A549 (cell line): Measurements from ENCODE around the gene PTPRN2.

Source experiments
- BHLHE40 ChIP-seq: IDR thresholded peaks from 2 replicates; pipeline ENCODE4 v1.6.1; 2012; ENCODE audit warnings: low read depth, low read length, inconsistent platforms
- CBX8 ChIP-seq: fragments of 200-600 bp; sonication (generic); IDR thresholded peaks from 2 replicates; pipeline ENCODE4 v1.6.1; 2016
- CHD4 ChIP-seq: fragments of 200-600 bp; sonication (generic); IDR thresholded peaks from 2 replicates; pipeline ENCODE4 v1.6.1; 2016; ENCODE audit warnings: antibody characterized with exemption, mild to moderate bottlenecking, borderline replicate concordance
- JUN ChIP-seq, 2 experiments: fragments of >200 bp; sonication (Bioruptor Twin); formaldehyde crosslinking; IDR thresholded peaks; 2 replicates in 1 of 2; 3 replicates in 1 of 2; pipeline ENCODE4 v1.6.1; 2016 to 2017
- KDM5A ChIP-seq: fragments of 200-600 bp; sonication (generic); IDR thresholded peaks from 2 replicates; pipeline ENCODE4 v1.6.1; 2016; ENCODE audit warnings: antibody characterized with exemption, mild to moderate bottlenecking
- SREBF2 ChIP-seq: fragments of 450-650 bp; IDR thresholded peaks from 2 replicates; pipeline ENCODE4 v1.6.1; 2014; ENCODE audit warnings: mild to moderate bottlenecking, moderate library complexity
- TF ChIP-seq, protein P1 (sequence below): fragments of >200 bp; sonication (Bioruptor Twin); formaldehyde crosslinking; IDR thresholded peaks from 3 replicates; pipeline ENCODE4 v1.5.1; 2016
- TF ChIP-seq, protein P2 (sequence below): IDR thresholded peaks from 2 replicates; pipeline ENCODE4 v1.6.1; 2012

DNA sequence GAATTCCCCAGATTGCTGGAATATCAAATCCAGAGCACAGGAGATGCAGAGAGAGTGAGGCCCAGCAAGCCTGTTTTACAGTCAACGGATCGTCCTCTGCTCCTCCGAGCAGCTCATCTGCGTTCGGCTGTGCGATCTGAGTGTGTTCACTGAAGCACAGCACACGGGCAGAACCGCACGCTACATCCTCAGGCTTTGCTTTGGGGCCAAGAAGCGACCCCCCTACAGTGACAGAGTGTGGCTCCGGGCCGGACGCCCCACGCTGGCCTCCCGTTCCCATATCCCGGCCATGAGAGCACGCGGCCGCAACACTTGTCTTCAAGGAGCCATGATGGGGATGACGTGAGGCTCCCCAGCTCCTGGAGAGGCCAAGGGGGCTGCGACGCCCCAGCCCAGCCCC is 819.4 kb downstream of the PTPRN2 start:
- TF ChIP-seq, protein P1, sequence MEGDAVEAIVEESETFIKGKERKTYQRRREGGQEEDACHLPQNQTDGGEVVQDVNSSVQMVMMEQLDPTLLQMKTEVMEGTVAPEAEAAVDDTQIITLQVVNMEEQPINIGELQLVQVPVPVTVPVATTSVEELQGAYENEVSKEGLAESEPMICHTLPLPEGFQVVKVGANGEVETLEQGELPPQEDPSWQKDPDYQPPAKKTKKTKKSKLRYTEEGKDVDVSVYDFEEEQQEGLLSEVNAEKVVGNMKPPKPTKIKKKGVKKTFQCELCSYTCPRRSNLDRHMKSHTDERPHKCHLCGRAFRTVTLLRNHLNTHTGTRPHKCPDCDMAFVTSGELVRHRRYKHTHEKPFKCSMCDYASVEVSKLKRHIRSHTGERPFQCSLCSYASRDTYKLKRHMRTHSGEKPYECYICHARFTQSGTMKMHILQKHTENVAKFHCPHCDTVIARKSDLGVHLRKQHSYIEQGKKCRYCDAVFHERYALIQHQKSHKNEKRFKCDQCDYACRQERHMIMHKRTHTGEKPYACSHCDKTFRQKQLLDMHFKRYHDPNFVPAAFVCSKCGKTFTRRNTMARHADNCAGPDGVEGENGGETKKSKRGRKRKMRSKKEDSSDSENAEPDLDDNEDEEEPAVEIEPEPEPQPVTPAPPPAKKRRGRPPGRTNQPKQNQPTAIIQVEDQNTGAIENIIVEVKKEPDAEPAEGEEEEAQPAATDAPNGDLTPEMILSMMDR, result no peak
- TF ChIP-seq, protein P2, sequence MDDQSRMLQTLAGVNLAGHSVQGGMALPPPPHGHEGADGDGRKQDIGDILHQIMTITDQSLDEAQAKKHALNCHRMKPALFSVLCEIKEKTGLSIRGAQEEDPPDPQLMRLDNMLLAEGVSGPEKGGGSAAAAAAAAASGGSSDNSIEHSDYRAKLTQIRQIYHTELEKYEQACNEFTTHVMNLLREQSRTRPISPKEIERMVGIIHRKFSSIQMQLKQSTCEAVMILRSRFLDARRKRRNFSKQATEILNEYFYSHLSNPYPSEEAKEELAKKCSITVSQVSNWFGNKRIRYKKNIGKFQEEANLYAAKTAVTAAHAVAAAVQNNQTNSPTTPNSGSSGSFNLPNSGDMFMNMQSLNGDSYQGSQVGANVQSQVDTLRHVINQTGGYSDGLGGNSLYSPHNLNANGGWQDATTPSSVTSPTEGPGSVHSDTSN, result no peak
- TF ChIP-seq SREBF2 (no peak), JUN (IDR thresholded peaks at IDR 0.05) (no peak), CBX8 (no peak), KDM5A (no peak), BHLHE40 (no peak), CHD4 (no peak)
